ENCODE measurements around the gene C10orf105.

DNA sequence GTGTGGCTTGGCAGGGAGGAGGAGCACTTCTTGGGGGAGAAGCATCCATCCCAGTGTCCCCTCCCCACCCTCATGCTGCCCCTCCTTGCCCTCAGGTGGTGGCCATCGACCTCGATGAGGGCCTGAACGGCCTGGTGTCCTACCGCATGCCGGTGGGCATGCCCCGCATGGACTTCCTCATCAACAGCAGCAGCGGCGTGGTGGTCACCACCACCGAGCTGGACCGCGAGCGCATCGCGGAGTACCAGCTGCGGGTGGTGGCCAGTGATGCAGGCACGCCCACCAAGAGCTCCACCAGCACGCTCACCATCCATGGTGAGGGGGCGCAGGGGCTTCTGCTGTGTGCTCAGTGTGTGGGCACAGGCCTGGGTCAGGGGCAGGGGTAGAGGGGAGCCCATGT, 14.8 kb downstream of the C10orf105 start:
- no peak for TF ChIP-seq CTCF (tag by site-specific recombination; IDR thresholded peaks at IDR 0.05)
- TF ChIP-seq ZBTB11 (tag by site-specific recombination; conservative IDR thresholded peaks at IDR 0.05; ENCODE audit: low read depth), result no peak
- no peak for TF ChIP-seq ZNF214 (tag by site-specific recombination; IDR thresholded peaks at IDR 0.05; ENCODE audit: borderline replicate concordance)
- no peak for TF ChIP-seq ZNF48 (tag by site-specific recombination; IDR thresholded peaks at IDR 0.05)
- TF ChIP-seq, protein P1, sequence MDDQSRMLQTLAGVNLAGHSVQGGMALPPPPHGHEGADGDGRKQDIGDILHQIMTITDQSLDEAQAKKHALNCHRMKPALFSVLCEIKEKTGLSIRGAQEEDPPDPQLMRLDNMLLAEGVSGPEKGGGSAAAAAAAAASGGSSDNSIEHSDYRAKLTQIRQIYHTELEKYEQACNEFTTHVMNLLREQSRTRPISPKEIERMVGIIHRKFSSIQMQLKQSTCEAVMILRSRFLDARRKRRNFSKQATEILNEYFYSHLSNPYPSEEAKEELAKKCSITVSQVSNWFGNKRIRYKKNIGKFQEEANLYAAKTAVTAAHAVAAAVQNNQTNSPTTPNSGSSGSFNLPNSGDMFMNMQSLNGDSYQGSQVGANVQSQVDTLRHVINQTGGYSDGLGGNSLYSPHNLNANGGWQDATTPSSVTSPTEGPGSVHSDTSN (CRISPR knock-in tag; IDR thresholded peaks at IDR 0.05), result no peak
- no peak for TF ChIP-seq ZNF169 (tag by site-specific recombination; IDR thresholded peaks at IDR 0.05)
- TF ChIP-seq ZNF670 (tag by site-specific recombination; IDR thresholded peaks at IDR 0.05; ENCODE audit: low read depth), result no peak
- TF ChIP-seq ZBTB8A (tag by site-specific recombination; IDR thresholded peaks at IDR 0.05), result no peak
- TF ChIP-seq ZNF19 (tag by site-specific recombination; IDR thresholded peaks at IDR 0.05; ENCODE audit: low read depth), result no peak
- TF ChIP-seq ZNF133 (tag by site-specific recombination; IDR thresholded peaks at IDR 0.05), result no peak
- TF ChIP-seq ZNF549 (tag by site-specific recombination; IDR thresholded peaks at IDR 0.05), result no peak
